ENCODE measurements around the gene HDDC3. TPM values are rescaled to one million over a fixed set of nuclear protein-coding genes. Genes with fewer than 3 reads are reported as not detected.

Gene HDDC3
- total and polyA plus RNA-seq, 9 of the 15 experiments (the other 6 are each of a cell fraction or from before 2014, with no cell fraction given), result 14.9 to 55.8 (median 36.9) TPM

- TF ChIP-seq RBM22 (IDR thresholded peaks at IDR 0.05; ENCODE audit: low read depth, low read length, poor library complexity, severe bottlenecking), result peak; percentile 76
- no peak for TF ChIP-seq CUX1 (CRISPR knock-in tag; IDR thresholded peaks at IDR 0.05)
- TF ChIP-seq ZNF239 (CRISPR knock-in tag; IDR thresholded peaks at IDR 0.05), result no peak
- TF ChIP-seq EGR1 (conservative IDR thresholded peaks at IDR 0.05), result no peak
- TF ChIP-seq MIER1 (IDR thresholded peaks at IDR 0.05; ENCODE audit: low read depth), result no peak
- no peak for TF ChIP-seq ZNF707 (CRISPR knock-in tag; conservative IDR thresholded peaks at IDR 0.05)
- no peak for TF ChIP-seq WHSC1 (IDR thresholded peaks at IDR 0.05; ENCODE audit: low read length)
- TF ChIP-seq XRCC4 (IDR thresholded peaks at IDR 0.05; ENCODE audit: extremely low read depth, insufficient read depth, insufficient read length), result no peak
- TF ChIP-seq ZNF280A (IDR thresholded peaks at IDR 0.05; ENCODE audit: low read depth, partially characterized antibody), result no peak
- TF ChIP-seq NCOR1 (IDR thresholded peaks at IDR 0.05), result no peak
- TF ChIP-seq ZNF398 (CRISPR knock-in tag; IDR thresholded peaks at IDR 0.05), result no peak
- TF ChIP-seq E2F8 (IDR thresholded peaks at IDR 0.05; ENCODE audit: low read depth, partially characterized antibody), result peak; percentile 15
- TF ChIP-seq NEUROD1 (IDR thresholded peaks at IDR 0.05; ENCODE audit: borderline replicate concordance, low read depth, low read length, partially characterized antibody), result peak; percentile 66
- peak; percentile 77 for TF ChIP-seq SAFB (IDR thresholded peaks at IDR 0.05; ENCODE audit: borderline replicate concordance, low read depth, low read length)
Measured at GRCh38 chr15:90931828-90932659, at the start of gene HDDC3 (continued).
